Activated CD8-positive, alpha-beta memory T cell treated with anti-CD3 and anti-CD28 coated beads for 36 hours (primary cell): ENCODE measurements around the gene CGAS. TPM values are rescaled to one million over a fixed set of nuclear protein-coding genes. Genes with fewer than 3 reads are reported as not detected.
"Not testable (repeated sequence)": the region's sequence is repeated elsewhere in the genome, so short reads cannot be mapped to it uniquely, and the experiment has no call there.

Experiments
- CTCF ChIA-PET: fragments of 350-600 bp; sonication (Branson Sonifier 250); formaldehyde crosslinking; loops from one replicate; lab custom pipeline; 2021; ENCODE audit warnings: antibody characterized with exemption; lab: Charles Lee
- POLR2A ChIA-PET: fragments of 350-600 bp; sonication (Branson Sonifier 250); formaldehyde crosslinking; loops from one replicate; lab custom pipeline; 2021; ENCODE audit warnings: antibody characterized with exemption; lab: Charles Lee
- total RNA-seq, 2 experiments: library from RNA; stranded (reverse); gene quantifications; one replicate each; pipeline ENCODE4 v1.2.3, GENCODE V29; 2021

CGAS gene
- total RNA-seq, 2 experiments from 2014 or later = 43.8 to 45.9 TPM

DNA sequence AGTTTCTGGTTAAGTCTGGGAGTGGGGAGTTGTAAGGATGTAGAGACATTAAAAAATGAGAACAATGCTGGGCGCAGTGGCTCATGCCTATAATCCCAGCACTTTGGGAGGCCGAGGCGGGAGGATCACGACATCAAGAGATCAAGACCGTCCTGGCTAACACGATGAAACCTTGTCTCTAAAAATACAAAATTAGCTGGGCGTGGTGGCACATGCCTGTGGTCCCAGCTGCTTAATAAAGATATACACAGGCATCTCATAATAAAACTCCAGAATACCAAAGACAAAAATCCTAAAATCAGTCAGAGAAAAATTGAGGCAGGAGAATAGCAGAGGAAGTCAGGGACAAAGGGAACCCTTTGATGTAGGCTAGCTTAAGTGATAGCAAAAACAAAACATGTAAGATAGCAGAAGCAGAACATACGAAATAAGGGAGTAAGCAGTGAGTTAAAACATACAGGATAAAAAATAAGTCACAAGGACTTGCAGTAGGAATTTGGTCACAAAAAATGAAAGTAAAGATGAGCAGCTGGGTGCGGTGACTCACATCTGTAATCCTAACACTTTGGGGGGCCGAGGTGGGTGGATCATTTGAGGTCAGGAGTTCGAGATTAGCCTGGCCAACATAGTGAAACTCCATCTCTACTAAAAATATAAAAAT, 33.9 kb downstream of the CGAS start:
- CTCF ChIA-PET = no interaction called here
- POLR2A ChIA-PET = no interaction called here

DNA sequence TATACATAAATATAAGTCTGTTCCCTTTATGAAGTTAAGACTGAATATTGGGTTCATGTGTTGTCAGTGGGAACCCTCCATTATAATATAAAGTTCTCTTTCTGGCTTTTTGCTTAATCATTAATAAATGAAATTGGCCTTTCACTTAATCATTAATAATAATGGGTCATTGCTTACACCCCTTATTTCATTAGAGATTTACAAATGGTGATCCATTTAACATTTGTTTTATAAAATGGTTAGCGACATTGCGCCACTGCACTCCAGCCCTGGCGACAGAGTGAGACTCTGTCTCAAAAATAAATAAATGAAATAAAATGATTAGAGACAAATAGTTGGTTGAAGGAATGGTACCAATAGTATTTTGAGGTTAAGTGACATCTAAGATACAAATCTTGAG, 39.0 kb downstream of the CGAS start:
- CTCF ChIA-PET = no interaction called here
- POLR2A ChIA-PET = no interaction called here

GRCh38 chr6:73409395-73409794, 42.7 kb downstream of the CGAS start:
- POLR2A ChIA-PET = no interaction called here
- CTCF ChIA-PET = no interaction called here

GRCh38 chr6:73400656-73401055, 51.4 kb downstream of the CGAS start:
- POLR2A ChIA-PET = no interaction called here

DNA sequence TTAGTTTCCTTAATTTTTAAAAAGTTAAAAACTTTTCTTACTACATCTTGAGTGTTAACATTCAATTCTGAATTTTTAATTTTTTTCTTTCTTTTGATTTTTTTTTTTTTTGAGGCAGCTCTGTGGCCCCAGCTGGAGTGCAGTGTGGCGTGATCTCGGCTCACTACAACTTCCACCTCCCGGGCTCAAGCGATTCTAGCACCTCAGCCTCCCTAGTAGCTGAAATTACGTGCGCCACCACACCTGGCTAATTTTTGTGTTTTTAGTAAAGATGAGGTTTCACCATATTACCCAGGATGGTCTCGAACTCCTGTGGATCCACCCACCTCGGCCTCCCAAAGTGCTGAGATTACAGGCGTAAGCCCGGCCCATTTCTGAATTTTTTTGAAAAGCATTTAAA, 56.2 kb downstream of the CGAS start:
- ChIA-PET POLR2A (no interaction called here), CTCF (interaction anchor here (1.2 kb wide), 1 partner anchor 16 kb away, joined by 3 read pairs; no protein-coding TSS in a partner anchor)

More at GRCh38 chr6:73400656-73401055, 51.4 kb downstream of the CGAS start:
- CTCF ChIA-PET = no interaction called here

DNA sequence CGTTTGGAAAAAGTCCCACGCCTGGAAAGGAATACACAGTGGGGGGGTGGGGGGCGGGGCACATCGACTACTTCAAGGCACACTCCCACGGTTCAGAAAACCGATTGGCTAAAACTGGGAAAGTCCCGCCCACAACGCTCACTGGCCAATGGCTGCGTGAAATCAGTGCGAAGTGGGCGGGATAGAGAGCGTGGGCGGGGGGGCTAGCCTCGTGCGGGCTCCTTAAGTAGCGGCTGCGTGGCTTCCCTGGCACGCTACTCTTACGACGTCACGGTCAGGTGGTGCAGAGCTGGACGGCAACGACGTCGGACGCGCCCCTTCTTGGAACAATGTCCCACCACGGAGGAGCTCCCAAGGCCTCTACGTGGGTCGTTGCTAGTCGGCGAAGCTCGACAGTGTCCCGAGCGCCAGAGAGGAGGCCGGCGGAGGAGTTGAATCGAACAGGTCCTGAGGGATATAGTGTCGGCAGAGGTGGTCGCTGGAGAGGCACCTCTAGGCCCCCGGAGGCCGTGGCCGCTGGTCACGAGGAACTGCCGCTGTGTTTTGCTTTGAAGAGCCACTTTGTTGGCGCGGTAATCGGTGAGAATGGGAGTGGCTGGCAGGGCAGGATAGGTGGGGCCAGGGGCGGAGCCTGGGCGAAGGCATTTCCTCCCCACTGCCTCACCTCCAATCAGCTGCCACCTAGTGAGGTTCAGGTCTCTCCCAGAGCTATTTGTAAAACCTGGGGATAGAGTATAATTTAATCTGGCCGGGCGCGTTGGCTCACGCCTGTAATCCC, 57.3 kb downstream of the CGAS start, which contains the start of gene DDX43:
TSS of gene DDX43 (plus strand) at position 252 of the 778 bp plus-strand sequence. CDS start at position 330, 78 bp downstream.
- ChIA-PET POLR2A (interaction anchor here (0.9 kb wide), 1 partner anchor 58 kb away, joined by 3 read pairs; the partner anchor contains the start of gene CGAS), CTCF (interaction anchor here (1.2 kb wide), 1 partner anchor 18 kb away, joined by 3 read pairs; no protein-coding TSS in a partner anchor)

GRCh38 chr6:73393278-73393677, 58.8 kb downstream of the CGAS start:
- CTCF ChIA-PET = no interaction called here
- POLR2A ChIA-PET = interaction anchor here (0.7 kb wide), 1 partner anchor 58 kb away, joined by 3 read pairs; no protein-coding TSS in a partner anchor

- CTCF ChIA-PET = interaction anchor here (0.7 kb wide), 1 partner anchor 281 kb away, joined by 3 read pairs; no protein-coding TSS in a partner anchor
- POLR2A ChIA-PET = not testable (repeated sequence)
Measured at GRCh38 chr6:73392188-73392587, 59.9 kb downstream of the CGAS start.

GRCh38 chr6:73391675-73392074, 60.4 kb downstream of the CGAS start:
- ChIA-PET POLR2A (no interaction called here), CTCF (interaction anchor here (0.9 kb wide), 1 partner anchor 219 kb away, joined by 3 read pairs; no protein-coding TSS in a partner anchor)

GRCh38 chr6:73389854-73390253, 62.2 kb downstream of the CGAS start:
- ChIA-PET CTCF (no interaction called here), POLR2A (interaction anchor here (1.1 kb wide), 1 partner anchor 71 kb away, joined by 3 read pairs; the partner anchor contains the start of gene MTO1)

DNA sequence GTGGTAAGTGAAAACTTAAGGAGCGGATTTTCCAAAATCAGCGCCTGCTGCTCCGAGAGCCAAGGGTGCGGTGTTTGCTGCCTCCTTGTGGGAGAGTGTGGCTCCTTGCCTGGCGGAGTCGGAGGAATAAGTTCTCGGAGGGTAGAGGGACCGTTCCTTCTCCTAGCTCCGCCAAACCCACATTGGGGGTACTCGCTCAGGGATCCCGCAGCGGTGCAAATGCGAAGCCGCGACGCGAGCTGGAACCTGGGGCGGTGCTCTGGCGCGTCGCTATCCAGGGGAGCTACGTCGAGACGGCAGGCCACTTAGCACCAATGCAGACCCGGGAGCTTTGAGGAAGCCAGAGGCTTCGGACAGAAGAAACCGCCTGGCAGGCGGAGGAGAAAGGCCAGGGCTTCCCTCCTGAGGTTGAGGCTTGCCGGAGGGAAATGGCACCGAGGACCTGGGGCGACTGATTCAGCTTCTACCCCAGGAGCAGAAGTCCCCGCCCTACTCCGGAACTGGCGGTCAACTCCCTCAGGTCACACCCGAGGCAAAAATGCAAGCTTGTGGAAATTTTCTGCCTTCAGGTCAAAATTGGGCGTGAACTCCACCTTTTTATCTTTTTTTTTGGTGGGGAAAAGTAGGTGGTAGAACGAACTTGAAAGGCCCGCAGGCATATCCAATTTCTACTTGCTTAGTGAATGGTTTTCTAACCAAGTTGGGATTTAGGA, 63.1 kb downstream of the CGAS start:
- ChIA-PET POLR2A (interaction anchor here (0.6 to 1.1 kb wide), 4 partner anchors 62 to 359 kb away, joined by 3 to 5 read pairs (median 4); partner anchors contain the start of gene MTO1), CTCF (interaction anchor here (1.1 to 1.2 kb wide), 3 partner anchors 17 to 62 kb away, joined by 3 to 5 read pairs (median 4); no protein-coding TSS in a partner anchor)

DNA sequence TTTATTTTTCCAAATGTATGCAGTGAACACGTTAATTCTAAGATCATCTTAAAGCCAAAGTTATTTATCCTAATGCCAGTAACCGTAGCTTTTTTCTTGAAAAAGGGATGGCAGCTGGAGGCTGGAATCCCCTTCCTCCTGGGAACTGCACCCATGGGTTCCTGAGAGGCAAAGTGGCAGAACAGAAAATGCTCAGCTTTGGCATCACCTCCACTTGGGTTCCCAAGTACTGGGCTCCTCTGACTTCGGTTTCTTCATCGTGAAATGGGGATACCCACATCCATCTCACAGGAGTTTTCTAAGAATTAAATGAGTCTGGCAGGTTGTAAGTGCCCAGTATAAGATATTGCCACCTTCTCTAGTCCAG, 63.7 kb downstream of the CGAS start:
- ChIA-PET CTCF (interaction anchor here (1.1 to 1.2 kb wide), 3 partner anchors 17 to 61 kb away, joined by 3 to 5 read pairs (median 4); no protein-coding TSS in a partner anchor), POLR2A (interaction anchor here (1.0 kb wide), 1 partner anchor 63 kb away, joined by 5 read pairs; no protein-coding TSS in a partner anchor)

- ChIA-PET CTCF (interaction anchor here (0.6 kb wide), 1 partner anchor 71 kb away, joined by 3 read pairs; no protein-coding TSS in a partner anchor), POLR2A (no interaction called here)
Measured at GRCh38 chr6:73382462-73383113, 69.5 kb downstream of the CGAS start.

DNA sequence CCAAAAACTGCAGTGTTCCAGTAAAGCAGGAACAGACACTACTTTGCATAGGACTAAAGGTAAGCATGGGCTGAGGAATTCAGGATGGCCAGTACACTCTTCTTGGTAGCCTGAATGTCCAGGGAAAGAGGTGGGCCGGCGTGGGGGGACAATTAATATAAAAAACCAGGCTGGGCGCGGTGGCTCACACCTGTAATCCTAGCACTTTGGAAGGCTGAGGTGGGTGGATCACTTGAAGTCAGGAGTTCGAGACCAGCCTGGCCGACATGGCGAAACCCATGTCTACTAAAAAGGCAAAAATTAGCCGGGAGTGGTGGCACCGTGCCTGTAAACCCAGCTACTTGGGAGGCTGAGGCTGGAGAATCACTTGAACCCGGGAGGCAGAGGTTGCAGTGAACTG, 70.6 kb downstream of the CGAS start:
- CTCF ChIA-PET, POLR2A ChIA-PET: not testable (repeated sequence)

GRCh38 chr6:73377225-73377624, 74.9 kb downstream of the CGAS start:
- ChIA-PET POLR2A (no interaction called here), CTCF (interaction anchor here (0.6 kb wide), 2 partner anchors 170 to 176 kb away, joined by 3 read pairs; no protein-coding TSS in a partner anchor)

DNA sequence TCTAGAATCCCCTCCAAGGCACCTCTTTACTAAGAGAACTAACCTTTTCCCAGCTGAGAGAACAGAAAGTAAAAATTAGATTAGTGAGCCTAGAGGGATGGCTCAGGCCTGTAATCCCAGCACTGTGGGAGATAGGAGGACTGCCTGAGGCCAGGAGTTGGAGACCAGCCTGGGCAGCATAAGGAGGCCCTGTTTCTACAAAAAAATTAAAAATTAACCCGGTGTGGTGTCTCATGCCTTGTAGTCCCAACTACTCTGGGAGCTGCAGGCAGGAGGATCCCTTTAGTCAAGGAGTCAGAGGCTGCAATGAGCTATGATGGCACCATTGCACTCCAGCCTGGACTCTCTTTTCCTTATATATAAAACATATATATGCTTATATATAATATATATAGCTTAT, 76.9 kb downstream of the CGAS start:
- POLR2A ChIA-PET = interaction anchor here (0.6 kb wide), 1 partner anchor 14 kb away, joined by 3 read pairs; no protein-coding TSS in a partner anchor
- CTCF ChIA-PET = no interaction called here
